Measurements from ENCODE around the gene WDR45. TPM values are rescaled to one million over a fixed set of nuclear protein-coding genes. Genes with fewer than 3 reads are reported as not detected.
A peak's percentile ranks its signal among the peaks of the same experiment; 100 is the strongest.

Gene WDR45
- total and polyA plus RNA-seq, 10 of the 15 experiments (the other 5 are each of a cell fraction or from before 2014, with no cell fraction given): 5.9 to 30.9 (median 20.6) TPM

GRCh38 chrX:49043220-49043986 is 36.3 kb downstream of the WDR45 start, which contains the start of gene TFE3 (continued):
- TF ChIP-seq CHD1 (IDR thresholded peaks at IDR 0.05; ENCODE audit: low read depth, low read length) (no peak), ZBTB40 (IDR thresholded peaks at IDR 0.05; ENCODE audit: borderline replicate concordance) (no peak; the same call in 1 of the 2 replicates), CREB1 (IDR thresholded peaks at IDR 0.05; ENCODE audit: low read depth) (peak; percentile 86), RB1 (IDR thresholded peaks at IDR 0.05; ENCODE audit: borderline replicate concordance) (no peak; the same call in 1 of the 2 replicates), EZH2 (IDR thresholded peaks at IDR 0.05; ENCODE audit: borderline replicate concordance, control insufficient read depth, low read depth, low read length) (no peak), NFYB (IDR thresholded peaks at IDR 0.05; ENCODE audit: insufficient read depth, low read depth, low read length) (peak; percentile 39; the same call in 1 of the 2 replicates), JUNB (IDR thresholded peaks at IDR 0.05) (no peak), SREBF1 (IDR thresholded peaks at IDR 0.05; ENCODE audit: low read length) (no peak), RFX5 (IDR thresholded peaks at IDR 0.05; ENCODE audit: low read depth, low read length) (no peak), CEBPZ (IDR thresholded peaks at IDR 0.05; ENCODE audit: low read depth, low read length) (no peak), POLR2A (IDR thresholded peaks at IDR 0.05; ENCODE audit: low read depth, low read length) (peak; percentile 45), TCF3 (IDR thresholded peaks at IDR 0.05; ENCODE audit: borderline replicate concordance, insufficient read depth, low read depth, low read length) (no peak), EGR1 (IDR thresholded peaks at IDR 0.05; ENCODE audit: borderline replicate concordance in 1 of 2, low read depth in 2 of 2, low read length in 2 of 2) (peak in 1 of 2 experiments; percentile 67; a peak in 2 of 3 replicates), ATF3 (IDR thresholded peaks at IDR 0.05; ENCODE audit: borderline replicate concordance, extremely low read depth, low read depth, low read length) (no peak), ZNF207 (IDR thresholded peaks at IDR 0.05; ENCODE audit: borderline replicate concordance) (no peak), SREBF2 (IDR thresholded peaks at IDR 0.05; ENCODE audit: low read length) (no peak), WRNIP1 (IDR thresholded peaks at IDR 0.05; ENCODE audit: borderline replicate concordance, low read depth, low read length) (no peak)
- TF ChIP-seq, protein P1, sequence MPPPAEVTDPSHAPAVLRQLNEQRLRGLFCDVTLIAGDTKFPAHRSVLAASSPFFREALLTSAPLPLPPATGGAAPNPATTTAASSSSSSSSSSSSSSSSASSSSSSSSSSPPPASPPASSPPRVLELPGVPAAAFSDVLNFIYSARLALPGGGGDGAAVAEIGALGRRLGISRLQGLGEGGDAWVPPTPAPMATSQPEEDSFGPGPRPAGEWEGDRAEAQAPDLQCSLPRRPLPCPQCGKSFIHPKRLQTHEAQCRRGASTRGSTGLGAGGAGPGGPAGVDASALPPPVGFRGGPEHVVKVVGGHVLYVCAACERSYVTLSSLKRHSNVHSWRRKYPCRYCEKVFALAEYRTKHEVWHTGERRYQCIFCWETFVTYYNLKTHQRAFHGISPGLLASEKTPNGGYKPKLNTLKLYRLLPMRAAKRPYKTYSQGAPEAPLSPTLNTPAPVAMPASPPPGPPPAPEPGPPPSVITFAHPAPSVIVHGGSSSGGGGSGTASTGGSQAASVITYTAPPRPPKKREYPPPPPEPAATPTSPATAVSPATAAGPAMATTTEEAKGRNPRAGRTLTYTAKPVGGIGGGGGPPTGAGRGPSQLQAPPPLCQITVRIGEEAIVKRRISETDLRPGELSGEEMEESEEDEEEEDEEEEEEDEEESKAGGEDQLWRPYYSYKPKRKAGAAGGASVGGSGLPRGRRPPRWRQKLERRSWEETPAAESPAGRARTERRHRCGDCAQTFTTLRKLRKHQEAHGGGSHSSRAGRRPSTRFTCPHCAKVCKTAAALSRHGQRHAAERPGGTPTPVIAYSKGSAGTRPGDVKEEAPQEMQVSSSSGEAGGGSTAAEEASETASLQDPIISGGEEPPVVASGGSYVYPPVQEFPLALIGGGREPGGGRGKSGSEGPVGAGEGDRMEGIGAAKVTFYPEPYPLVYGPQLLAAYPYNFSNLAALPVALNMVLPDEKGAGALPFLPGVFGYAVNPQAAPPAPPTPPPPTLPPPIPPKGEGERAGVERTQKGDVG (CRISPR knock-in tag; IDR thresholded peaks at IDR 0.05): no peak

All from GM12878 (cell line).